ENCODE measurements around the gene EVX1.

EVX1 gene

DNA sequence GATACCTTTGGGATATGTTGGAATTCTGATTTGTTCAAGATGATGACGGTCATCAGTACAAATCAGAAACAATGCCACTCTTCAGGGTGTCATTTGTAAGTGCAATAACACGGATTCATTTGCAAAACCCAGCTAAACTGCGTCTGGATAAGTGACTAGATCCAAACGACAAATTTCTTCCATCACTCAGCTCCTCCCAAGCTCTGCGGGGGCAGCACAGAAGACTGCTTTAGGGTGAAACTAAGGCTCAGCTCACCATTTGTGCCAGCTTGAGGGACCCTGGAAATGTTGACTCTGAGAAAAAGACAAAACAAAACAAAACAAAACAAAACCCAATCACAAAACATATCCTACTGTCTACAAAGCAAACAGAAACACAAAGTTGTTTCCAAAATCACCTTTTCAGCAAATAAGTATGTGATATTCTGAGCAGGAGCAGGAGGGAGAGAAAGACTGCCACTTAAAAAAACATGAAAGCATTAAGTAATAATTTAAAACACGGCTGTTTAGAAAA is 8.0 kb downstream of the EVX1 start:
- DNase-seq = no peak

- no peak for DNase-seq
Observed at GRCh38 chr7:27251136-27251651, 8.6 kb downstream of the EVX1 start.

GRCh38 chr7:27251652-27252590 is 9.3 kb downstream of the EVX1 start:
- DNase-seq = no peak

- no peak for DNase-seq
Observed at GRCh38 chr7:27254625-27255024, 12.0 kb downstream of the EVX1 start.

- no peak for DNase-seq
Observed at GRCh38 chr7:27260211-27260610, 17.6 kb downstream of the EVX1 start.

DNA sequence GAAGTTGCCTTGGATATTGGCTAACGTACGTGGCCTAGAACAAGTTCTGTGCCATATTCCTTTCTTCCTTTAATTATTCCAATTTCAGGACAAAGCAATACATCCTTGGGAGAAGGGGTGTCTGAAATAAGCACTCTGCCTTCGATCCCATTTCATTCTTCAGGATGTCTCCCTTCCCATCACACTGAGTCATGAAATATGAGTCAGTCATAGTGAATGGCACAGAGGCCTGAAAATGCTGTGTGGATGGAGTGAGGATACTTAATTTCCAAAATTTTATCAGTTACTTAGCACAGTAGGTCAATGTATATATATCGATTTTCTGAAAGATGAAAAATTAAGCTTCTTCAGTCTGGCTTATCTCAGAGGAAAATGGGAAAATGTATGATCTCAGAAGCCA is 19.5 kb downstream of the EVX1 start:
- no peak for DNase-seq

- DNase-seq = no peak
Observed at GRCh38 chr7:27263781-27264180, 21.2 kb downstream of the EVX1 start.

- DNase-seq = no peak
Observed at GRCh38 chr7:27269455-27269854, 26.9 kb downstream of the EVX1 start.

DNA sequence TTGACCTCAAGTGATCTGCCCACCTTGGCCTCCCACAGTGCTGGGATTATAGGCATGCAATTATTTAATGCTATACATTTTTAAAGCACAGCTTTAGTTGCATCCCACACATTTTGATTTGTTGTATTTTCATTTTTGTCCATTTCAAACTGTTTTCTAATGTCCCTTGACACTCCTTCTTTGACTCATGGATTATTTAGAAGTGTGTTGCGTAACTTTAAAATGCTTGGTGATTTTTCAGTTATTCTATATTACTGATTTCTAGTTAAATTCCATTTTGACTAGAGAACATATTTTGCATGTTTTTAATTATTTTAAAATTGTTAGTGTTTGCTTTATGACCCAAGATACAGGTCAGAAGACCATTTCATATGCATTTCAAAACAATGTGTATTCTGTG is 28.8 kb downstream of the EVX1 start:
- no peak for DNase-seq

DNA sequence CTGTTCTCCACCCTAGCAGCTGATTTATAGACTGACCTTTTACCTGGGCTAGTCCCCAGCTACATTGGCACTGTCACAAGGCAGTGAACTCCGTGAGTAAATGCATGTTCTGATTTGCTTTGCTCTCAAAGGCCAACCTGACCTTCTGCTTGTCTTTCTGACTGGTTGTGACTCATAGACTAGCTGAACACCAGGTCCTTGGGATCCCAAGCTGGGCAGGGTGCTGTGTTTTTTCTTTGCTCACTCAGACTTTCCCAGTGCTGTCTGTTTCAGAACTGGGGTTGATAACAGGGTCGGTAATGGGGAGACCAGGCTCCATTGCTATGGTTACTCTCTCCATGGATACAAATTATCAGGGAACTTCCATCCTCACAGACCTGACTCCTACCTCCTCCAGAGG is 35.0 kb downstream of the EVX1 start:
- no peak for DNase-seq

- no peak for DNase-seq
Observed at GRCh38 chr7:27283558-27283957, 41.0 kb downstream of the EVX1 start.

DNA sequence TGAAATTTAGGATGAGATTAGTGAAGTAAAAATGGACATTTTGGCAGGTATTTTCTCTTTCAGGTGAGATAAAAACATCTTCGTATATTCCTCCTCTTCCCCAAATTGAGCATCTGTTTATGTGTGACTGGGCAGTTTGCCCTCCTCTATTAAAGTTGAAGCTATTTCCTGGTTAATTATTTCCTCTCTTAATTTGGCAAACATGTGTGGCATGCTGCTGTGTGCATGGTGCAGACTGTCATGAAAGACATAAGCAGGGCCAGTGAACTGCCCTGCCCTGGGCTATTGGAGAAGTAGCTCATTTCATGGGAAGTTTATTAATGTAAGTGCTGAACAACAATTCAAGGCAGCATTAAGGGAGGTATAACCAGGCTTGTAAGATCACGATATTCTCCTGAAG is 52.6 kb downstream of the EVX1 start:
- no peak for DNase-seq

GRCh38 chr7:27297356-27297755 is 54.8 kb downstream of the EVX1 start:
- DNase-seq = no peak

All from activated gamma-delta T cell (primary cell).